Measurements from ENCODE around the gene ZNF620. TPM values are rescaled to one million over a fixed set of nuclear protein-coding genes. Genes with fewer than 3 reads are reported as not detected.
"Not testable (repeated sequence)": the region's sequence is repeated elsewhere in the genome, so short reads cannot be mapped to it uniquely, and the experiment has no call there.

Gene ZNF620
- total RNA-seq, 2 experiments from 2014 or later: 6.2 to 6.7 TPM

- CTCF ChIA-PET, POLR2A ChIA-PET: not testable (repeated sequence)
Observed at GRCh38 chr3:40565629-40566028, 59.8 kb downstream of the ZNF620 start.

- ChIA-PET POLR2A (no interaction called here), CTCF (interaction anchor here (0.6 kb wide), 1 partner anchor 81 kb away, joined by 5 read pairs; no protein-coding TSS in a partner anchor)
Observed at GRCh38 chr3:40566694-40567093, 60.9 kb downstream of the ZNF620 start.

Other genes with a start within 250 kb of the ZNF620 start
- 10 to 100 TPM; 68.9 to 70.4 TPM for gene EIF1B, start 196.3 kb upstream of the ZNF620 start, total RNA-seq
- not detected for gene ENTPD3, start 118.9 kb upstream of the ZNF620 start, total RNA-seq
- 1,000 to 10,000 TPM; 2,745 to 2,812 TPM for gene RPL14, start 48.7 kb upstream of the ZNF620 start, total RNA-seq
- 1 to 10 TPM; 7.3 to 7.5 TPM for gene ZNF619, start 28.9 kb upstream of the ZNF620 start, total RNA-seq
- gene ZNF621, start 18.9 kb downstream of the ZNF620 start, total RNA-seq: 10 to 100 TPM; 19.1 to 20.1 TPM